ENCODE measurements around the gene GLP1R. TPM values are rescaled to one million over a fixed set of nuclear protein-coding genes. Genes with fewer than 3 reads are reported as not detected.

Gene GLP1R
- total RNA-seq, 1 experiment from 2014 or later = not detected

- BruUV-seq (replicated peaks) = no TSS peak
- H3K27me3 Mint-ChIP-seq (ENCODE audit: insufficient read depth, unreplicated experiment) = peaks cover 23% of the 10 kb centered on the region
- no peaks in the 10 kb centered on the region for H3K36me3 Mint-ChIP-seq (ENCODE audit: insufficient read depth, unreplicated experiment)
- no peak overlapping the region for H3K4me3 Mint-ChIP-seq (ENCODE audit: unreplicated experiment)
- ChIA-PET POLR2A (no interaction called here), CTCF (no interaction called here)
- H3K9me3 Mint-ChIP-seq (ENCODE audit: unreplicated experiment) = no peaks in the 10 kb centered on the region
- no peak overlapping the region for H3K27ac Mint-ChIP-seq (ENCODE audit: low read depth, unreplicated experiment)
- no peak for DNase-seq (ENCODE audit: unreplicated experiment)
- no peak for TF ChIP-seq CTCF (IDR thresholded peaks at IDR 0.05; ENCODE audit: unreplicated experiment)
- intact Hi-C loops (cut with micrococcal nuclease) = no loop called here
- H3K4me1 Mint-ChIP-seq (ENCODE audit: insufficient read depth, unreplicated experiment) = no peaks in the 10 kb centered on the region
Observed at GRCh38 chr6:39061588-39061987, 13.0 kb downstream of the GLP1R start.

DNA sequence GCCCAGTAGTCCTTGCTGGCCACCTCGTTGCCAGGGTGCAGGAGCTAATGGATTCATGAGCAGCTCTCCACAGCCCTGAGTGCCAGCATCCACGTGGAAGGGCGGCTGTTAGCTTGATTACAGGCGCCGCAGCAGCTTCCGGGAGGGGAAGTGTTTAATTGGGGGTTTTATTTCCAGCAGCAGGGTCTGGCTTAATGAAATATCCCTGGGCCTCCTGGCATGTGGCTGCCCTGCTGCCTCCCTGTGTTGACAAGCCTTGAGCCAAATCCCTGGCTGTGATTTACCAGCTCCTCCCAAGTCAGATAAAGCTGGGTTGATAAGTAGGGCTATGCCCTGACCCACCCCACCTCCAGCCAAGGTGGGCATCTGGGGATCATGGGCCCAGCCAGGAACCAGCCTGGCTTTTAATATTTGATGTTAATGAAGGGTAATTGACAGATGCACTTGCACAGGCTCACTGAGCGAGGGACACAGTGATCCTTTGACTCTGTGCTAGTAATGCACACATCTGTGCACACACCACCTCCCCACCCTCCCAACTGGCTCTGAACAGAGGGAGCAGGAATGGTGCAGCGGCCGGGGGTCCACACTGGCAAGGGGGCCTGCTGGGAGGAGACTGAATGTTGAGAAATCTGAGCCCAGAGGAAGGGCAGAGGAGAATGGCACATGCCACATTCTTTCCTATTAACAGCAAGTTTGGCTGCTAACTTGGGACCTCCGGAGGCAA is 13.6 kb downstream of the GLP1R start:
- H3K4me1 Mint-ChIP-seq (ENCODE audit: insufficient read depth, unreplicated experiment) = no peaks in the 10 kb centered on the region
- no peak for DNase-seq (ENCODE audit: unreplicated experiment)
- no peak for TF ChIP-seq CTCF (IDR thresholded peaks at IDR 0.05; ENCODE audit: unreplicated experiment)
- no peaks in the 10 kb centered on the region for H3K36me3 Mint-ChIP-seq (ENCODE audit: insufficient read depth, unreplicated experiment)
- H3K4me3 Mint-ChIP-seq (ENCODE audit: unreplicated experiment) = no peak overlapping the region
- BruUV-seq (replicated peaks) = no TSS peak
- intact Hi-C loops (cut with micrococcal nuclease) = no loop called here
- H3K27me3 Mint-ChIP-seq (ENCODE audit: insufficient read depth, unreplicated experiment) = peaks cover 23% of the 10 kb centered on the region
- ChIA-PET CTCF (no interaction called here), POLR2A (no interaction called here)
- H3K9me3 Mint-ChIP-seq (ENCODE audit: unreplicated experiment) = no peaks in the 10 kb centered on the region
- H3K27ac Mint-ChIP-seq (ENCODE audit: low read depth, unreplicated experiment) = no peak overlapping the region

DNA sequence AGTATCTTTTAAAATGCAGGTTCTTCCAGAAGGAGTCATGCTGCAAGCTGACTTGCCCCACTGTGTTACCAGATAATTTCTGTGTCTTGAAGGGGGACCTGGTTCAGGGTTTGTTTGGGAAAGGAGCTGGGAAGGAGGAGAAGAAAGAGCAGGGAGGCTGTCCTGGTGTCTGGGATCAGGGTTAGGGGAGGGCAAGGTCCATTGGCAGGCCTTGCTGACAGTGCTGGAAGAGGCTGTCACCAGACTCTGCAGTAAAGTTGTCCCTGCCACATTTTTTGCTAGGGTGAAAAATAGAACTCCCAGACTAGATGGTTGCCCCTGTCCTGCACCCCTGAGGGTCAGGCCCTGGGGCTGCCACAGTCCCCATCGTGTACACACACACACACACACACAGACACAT is 14.9 kb downstream of the GLP1R start:
- no peak for DNase-seq (ENCODE audit: unreplicated experiment)
- Mint-ChIP-seq H3K27me3 (ENCODE audit: insufficient read depth, unreplicated experiment) (peaks cover 23% of the 10 kb centered on the region), H3K36me3 (ENCODE audit: insufficient read depth, unreplicated experiment) (no peaks in the 10 kb centered on the region), H3K4me3 (ENCODE audit: unreplicated experiment) (no peak overlapping the region), H3K27ac (ENCODE audit: low read depth, unreplicated experiment) (no peak overlapping the region), H3K4me1 (ENCODE audit: insufficient read depth, unreplicated experiment) (no peaks in the 10 kb centered on the region), H3K9me3 (ENCODE audit: unreplicated experiment) (no peaks in the 10 kb centered on the region)
- no TSS peak for BruUV-seq (replicated peaks)
- intact Hi-C loops (cut with micrococcal nuclease) = no loop called here
- ChIA-PET POLR2A (interaction anchor here (0.7 kb wide), 1 partner anchor 434 kb away, joined by 3 read pairs; no protein-coding TSS in a partner anchor), CTCF (interaction anchor here (0.7 kb wide), 1 partner anchor 31 kb away, joined by 3 read pairs; no protein-coding TSS in a partner anchor)
- no peak for TF ChIP-seq CTCF (IDR thresholded peaks at IDR 0.05; ENCODE audit: unreplicated experiment)

DNA sequence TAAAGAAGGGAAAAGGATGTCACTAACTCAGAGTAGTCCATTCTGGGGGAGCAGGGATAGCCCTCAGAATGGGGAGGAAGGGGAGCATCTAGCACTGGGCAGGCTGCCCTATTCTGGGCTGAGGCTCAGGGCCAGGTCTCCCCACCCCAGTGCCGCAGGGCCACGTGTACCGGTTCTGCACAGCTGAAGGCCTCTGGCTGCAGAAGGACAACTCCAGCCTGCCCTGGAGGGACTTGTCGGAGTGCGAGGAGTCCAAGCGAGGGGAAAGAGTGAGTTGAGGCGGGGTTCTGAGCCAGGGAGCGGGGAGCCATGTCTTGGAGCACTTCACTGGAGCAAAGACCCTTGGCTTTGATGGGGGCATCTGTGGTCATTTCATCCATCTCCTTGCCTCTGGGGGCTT is 17.0 kb downstream of the GLP1R start:
- intact Hi-C loops (cut with micrococcal nuclease) = no loop called here
- no peaks in the 10 kb centered on the region for H3K4me1 Mint-ChIP-seq (ENCODE audit: insufficient read depth, unreplicated experiment)
- ChIA-PET CTCF (interaction anchor here (0.7 kb wide), 1 partner anchor 649 kb away, joined by 3 read pairs; no protein-coding TSS in a partner anchor), POLR2A (no interaction called here)
- no peak for DNase-seq (ENCODE audit: unreplicated experiment)
- no peak overlapping the region for H3K4me3 Mint-ChIP-seq (ENCODE audit: unreplicated experiment)
- no peak overlapping the region for H3K27ac Mint-ChIP-seq (ENCODE audit: low read depth, unreplicated experiment)
- no peak for TF ChIP-seq CTCF (IDR thresholded peaks at IDR 0.05; ENCODE audit: unreplicated experiment)
- no peaks in the 10 kb centered on the region for H3K36me3 Mint-ChIP-seq (ENCODE audit: insufficient read depth, unreplicated experiment)
- no peaks in the 10 kb centered on the region for H3K9me3 Mint-ChIP-seq (ENCODE audit: unreplicated experiment)
- H3K27me3 Mint-ChIP-seq (ENCODE audit: insufficient read depth, unreplicated experiment) = peaks cover 13% of the 10 kb centered on the region
- no TSS peak for BruUV-seq (replicated peaks)
